NCI-H524 treated with DMSO at 0.1 percent for 48 hours (cell line): Measurements from ENCODE around the gene PCDHB11.
"Not testable (repeated sequence)": the region's sequence is repeated elsewhere in the genome, so short reads cannot be mapped to it uniquely, and the experiment has no call there.

Experiments
- DNase-seq: peaks from one replicate; lab custom pipeline; 2025; lab: John Stamatoyannopoulos, UW

Gene PCDHB11

DNA sequence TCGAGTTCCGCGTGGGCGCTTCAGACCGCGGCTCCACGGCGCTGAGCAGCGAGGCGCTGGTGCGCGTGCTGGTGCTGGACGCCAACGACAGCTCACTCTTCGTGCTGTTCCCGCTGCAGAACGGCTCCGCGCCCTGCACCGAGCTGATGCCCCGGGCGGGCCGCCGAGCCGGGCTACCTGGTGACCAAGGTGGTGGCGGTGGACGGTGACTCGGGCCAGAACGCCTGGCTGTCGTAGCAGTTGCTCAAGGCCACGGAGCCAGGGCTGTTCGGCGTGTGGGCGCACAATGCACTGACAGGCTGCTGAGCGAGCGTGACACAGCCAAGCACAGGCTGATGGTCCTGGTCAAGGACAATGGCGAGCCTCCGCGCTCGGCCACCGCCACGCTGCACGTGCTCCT, 42.1 kb downstream of the PCDHB11 start:
- DNase-seq = no peak

DNA sequence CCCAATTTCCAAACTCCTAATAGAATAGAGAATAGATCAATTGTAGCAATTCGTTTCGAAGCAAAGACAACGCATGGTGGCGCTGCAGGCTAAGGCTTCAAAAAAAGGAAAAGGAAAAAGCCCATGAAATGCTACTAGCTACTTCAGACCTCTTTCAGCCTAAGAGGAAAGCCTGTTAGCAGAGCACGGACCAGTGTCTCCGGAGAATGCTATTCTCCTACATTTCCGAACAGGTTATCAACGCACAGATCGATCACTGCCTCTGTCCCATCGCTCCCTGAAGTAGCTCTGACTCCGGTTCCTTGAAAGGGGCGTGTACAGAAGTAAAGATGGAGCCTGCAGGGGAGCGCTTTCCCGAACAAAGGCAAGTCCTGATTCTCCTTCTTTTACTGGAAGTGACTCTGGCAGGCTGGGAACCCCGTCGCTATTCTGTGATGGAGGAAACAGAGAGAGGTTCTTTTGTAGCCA, 45.9 kb downstream of the PCDHB11 start, which contains the start of gene PCDHB15:
PCDHB15 (plus strand) TSS at position 146 of the 468 bp plus-strand sequence; CDS start at position 330, 184 bp downstream.
- DNase-seq = no peak

DNA sequence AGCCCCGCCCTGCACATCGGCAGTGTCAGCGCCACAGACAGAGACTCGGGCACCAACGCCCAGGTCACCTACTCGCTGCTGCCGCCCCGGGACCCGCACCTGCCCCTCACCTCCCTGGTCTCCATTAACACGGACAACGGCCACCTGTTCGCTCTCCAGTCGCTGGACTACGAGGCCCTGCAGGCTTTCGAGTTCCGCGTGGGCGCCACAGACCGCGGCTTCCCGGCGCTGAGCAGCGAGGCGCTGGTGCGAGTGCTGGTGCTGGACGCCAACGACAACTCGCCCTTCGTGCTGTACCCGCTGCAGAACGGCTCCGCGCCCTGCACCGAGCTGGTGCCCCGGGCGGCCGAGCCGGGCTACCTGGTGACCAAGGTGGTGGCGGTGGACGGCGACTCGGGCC, 47.5 kb downstream of the PCDHB11 start:
- not testable (repeated sequence) for DNase-seq

DNA sequence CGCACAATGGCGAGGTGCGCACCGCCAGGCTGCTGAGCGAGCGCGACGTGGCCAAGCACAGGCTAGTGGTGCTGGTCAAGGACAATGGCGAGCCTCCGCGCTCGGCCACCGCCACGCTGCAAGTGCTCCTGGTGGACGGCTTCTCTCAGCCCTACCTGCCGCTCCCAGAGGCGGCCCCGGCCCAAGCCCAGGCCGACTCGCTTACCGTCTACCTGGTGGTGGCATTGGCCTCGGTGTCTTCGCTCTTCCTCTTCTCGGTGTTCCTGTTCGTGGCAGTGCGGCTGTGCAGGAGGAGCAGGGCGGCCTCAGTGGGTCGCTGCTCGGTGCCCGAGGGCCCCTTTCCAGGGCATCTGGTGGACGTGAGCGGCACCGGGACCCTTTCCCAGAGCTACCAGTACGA, 48.0 kb downstream of the PCDHB11 start:
- not testable (repeated sequence) for DNase-seq

DNA sequence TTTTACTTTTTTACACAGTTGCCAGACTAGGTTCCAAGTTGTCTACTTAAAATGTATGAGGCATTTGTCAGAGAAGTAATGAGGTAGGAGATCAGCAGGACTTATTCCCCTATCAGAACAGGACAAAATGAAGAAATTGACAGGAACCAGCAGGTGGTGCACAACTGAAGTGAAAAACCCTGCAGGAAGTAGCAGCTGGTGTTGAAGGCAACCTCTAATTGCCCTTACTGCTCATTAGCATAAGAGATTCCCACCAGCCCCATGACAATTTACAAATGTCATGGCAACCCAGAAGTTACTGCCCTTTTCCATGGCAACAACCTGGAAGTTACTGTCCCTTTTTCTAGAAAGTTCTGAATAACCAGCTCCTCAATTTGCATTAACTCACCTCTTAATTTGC, 51.1 kb downstream of the PCDHB11 start:
- DNase-seq = no peak
